Measurements from ENCODE around the gene OR2D3. TPM values are rescaled to one million over a fixed set of nuclear protein-coding genes. Genes with fewer than 3 reads are reported as not detected.

OR2D3 gene
- total and polyA plus RNA-seq, 11 donors = not detected

GRCh38 chr11:6892400-6892799 is 28.4 kb upstream of the OR2D3 start, which contains the start of gene OR2D2:
TSS of gene OR2D2 (minus strand) at chr11:6892500. CDS start at chr11:6892500, 0 bp downstream.
- ATAC-seq = no peak
- Histone ChIP-seq H3K4me3 (no peak within 1 kb of the TSS), H3K4me1 (no peaks in the 10 kb centered on the region), H3K36me3 (no peaks in the 10 kb centered on the region), H3K27me3 (no peaks in the 10 kb centered on the region), H3K27ac (no peak within 1 kb of the TSS), H3K9me3 (peaks cover 0 to 12% (median 0%) of the 10 kb centered on the region in 12 donors)
- 75 to 85% (median 82%) methylated on average over 2 of the region's 2 CpGs for WGBS, 4 donors
- DNase-seq = no peak
- TF ChIP-seq CTCF (IDR thresholded peaks at IDR 0.05) (no peak), POLR2A (IDR thresholded peaks at IDR 0.05) (no peak)
- intact Hi-C loops (cut with DNase I) = no loop called here

GRCh38 chr11:6894097-6894496 is 26.7 kb upstream of the OR2D3 start:
- DNase-seq (no peak), ATAC-seq (no peak)
- Histone ChIP-seq H3K36me3 (no peaks in the 10 kb centered on the region), H3K4me3 (no peak overlapping the region), H3K9me3 (peaks cover 0 to 2% (median 0%) of the 10 kb centered on the region in 12 donors), H3K27me3 (no peaks in the 10 kb centered on the region), H3K4me1 (no peaks in the 10 kb centered on the region), H3K27ac (no peak overlapping the region)
- intact Hi-C loops (cut with DNase I) = no loop called here
- TF ChIP-seq CTCF (IDR thresholded peaks at IDR 0.05) (no peak), POLR2A (IDR thresholded peaks at IDR 0.05) (no peak)

- DNase-seq = no peak
- intact Hi-C loops (cut with DNase I) = no loop called here
- Histone ChIP-seq H3K9me3 (no peaks in the 10 kb centered on the region), H3K27me3 (no peaks in the 10 kb centered on the region), H3K4me3 (no peak overlapping the region), H3K4me1 (no peaks in the 10 kb centered on the region), H3K27ac (no peak overlapping the region), H3K36me3 (no peaks in the 10 kb centered on the region)
- TF ChIP-seq CTCF (IDR thresholded peaks at IDR 0.05) (no peak), POLR2A (IDR thresholded peaks at IDR 0.05) (no peak)
- no peak for ATAC-seq
Measured at GRCh38 chr11:6895010-6895409, 25.8 kb upstream of the OR2D3 start.

GRCh38 chr11:6898911-6899310 is 21.9 kb upstream of the OR2D3 start:
- intact Hi-C loops (cut with DNase I) = no loop called here
- no peaks in the 10 kb centered on the region for H3K27me3 ChIP-seq
- WGBS, 4 donors = 42 to 83% (median 55%) methylated on average over 1 of the region's 1 CpG
- ATAC-seq = no peak
- H3K4me3 ChIP-seq = no peak overlapping the region
- H3K4me1 ChIP-seq = no peaks in the 10 kb centered on the region
- no peaks in the 10 kb centered on the region for H3K36me3 ChIP-seq
- H3K27ac ChIP-seq = no peak overlapping the region
- no peak for TF ChIP-seq CTCF (IDR thresholded peaks at IDR 0.05)
- H3K9me3 ChIP-seq = no peaks in the 10 kb centered on the region
- no peak for DNase-seq
